Activated T-cell treated with anti-CD3 and anti-CD28 coated beads, Interleukin-2, amount 50 U/mL, for 48 hours (primary cell): Measurements from ENCODE around the gene PRSS33.
A peak's percentile ranks its signal among the peaks of the same experiment; 100 is the strongest.

ENCODE experiments used
- DNase-seq, 2 experiments: peaks; one replicate each; pipeline ENCODE4 v3.0.0-alpha.2; 2020

The PRSS33 gene

GRCh38 chr16:2776500-2777139 lies 10.7 kb downstream of the PRSS33 start:
- peak in 1 of 2 experiments; percentile 66 for DNase-seq

DNA sequence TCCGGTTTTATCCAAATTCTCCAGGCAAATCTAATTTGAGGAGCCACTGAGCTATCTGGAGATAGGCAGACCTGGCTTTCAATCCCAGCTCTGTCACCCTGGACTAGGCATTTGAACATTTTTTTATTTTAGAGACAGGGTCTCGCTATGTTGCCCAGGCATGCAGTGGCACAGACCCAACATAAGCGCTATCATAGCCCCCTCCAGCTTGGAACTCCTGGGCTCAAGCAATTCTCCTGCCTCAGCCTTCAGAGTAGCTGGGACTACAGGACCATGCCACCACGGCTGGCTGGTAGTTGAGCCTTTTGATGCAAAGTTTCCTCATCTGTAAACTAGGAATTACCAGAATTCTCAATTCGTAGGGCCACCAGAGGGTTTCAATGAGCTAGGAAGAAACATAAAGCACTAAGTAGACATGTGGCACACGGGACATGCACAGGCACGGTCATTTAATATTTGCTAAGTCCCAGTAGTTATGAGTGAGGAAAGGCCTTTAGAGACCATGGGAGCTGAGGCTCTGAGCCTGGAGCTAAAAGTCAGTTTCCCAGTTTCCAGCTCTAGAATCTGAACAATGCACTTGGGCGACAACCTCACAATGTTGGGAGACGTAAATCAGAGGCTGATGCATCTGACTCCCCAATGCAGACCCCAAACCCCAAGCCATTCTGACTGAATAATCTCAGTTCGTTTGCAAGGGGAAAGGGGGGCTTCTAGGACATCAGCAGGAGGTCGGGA lies 11.4 kb downstream of the PRSS33 start:
- DNase-seq = no peak

GRCh38 chr16:2775131-2775716 lies 12.1 kb downstream of the PRSS33 start:
- DNase-seq = no peak

DNA sequence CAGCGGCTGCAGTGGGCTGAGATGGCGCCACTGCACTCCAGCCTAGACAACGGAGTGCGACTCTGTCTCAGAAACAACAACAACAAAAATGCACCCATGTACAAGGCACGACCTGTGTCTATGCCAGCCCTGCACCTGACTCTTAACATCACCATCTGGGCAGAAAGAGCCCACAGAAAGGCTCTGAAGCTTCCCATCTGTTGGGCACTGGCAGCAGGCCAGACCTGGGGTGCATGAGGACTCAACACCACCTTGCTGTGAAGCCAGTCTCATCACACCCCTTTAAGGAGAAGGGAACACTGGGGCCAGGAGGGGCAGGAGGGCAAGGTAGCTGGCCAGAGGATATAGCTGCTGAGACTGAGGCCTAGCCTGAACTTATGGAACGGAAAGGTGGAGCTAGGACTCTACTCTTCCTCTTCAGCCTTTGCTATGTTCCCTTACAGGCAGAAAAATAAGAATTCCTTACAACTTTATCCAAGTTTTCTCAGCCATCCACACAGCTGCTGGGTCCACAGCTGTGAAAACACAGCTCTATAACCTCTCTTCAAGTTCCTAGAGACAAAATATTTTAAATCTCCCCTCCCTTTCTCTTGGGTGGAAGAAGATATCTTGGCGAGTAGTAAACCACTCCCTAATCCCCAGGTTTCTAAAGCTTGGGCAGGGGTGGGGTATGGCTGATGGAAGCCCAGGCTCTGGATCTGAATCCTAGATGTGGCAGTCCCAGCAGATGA lies 13.0 kb downstream of the PRSS33 start:
- no peak for DNase-seq

DNA sequence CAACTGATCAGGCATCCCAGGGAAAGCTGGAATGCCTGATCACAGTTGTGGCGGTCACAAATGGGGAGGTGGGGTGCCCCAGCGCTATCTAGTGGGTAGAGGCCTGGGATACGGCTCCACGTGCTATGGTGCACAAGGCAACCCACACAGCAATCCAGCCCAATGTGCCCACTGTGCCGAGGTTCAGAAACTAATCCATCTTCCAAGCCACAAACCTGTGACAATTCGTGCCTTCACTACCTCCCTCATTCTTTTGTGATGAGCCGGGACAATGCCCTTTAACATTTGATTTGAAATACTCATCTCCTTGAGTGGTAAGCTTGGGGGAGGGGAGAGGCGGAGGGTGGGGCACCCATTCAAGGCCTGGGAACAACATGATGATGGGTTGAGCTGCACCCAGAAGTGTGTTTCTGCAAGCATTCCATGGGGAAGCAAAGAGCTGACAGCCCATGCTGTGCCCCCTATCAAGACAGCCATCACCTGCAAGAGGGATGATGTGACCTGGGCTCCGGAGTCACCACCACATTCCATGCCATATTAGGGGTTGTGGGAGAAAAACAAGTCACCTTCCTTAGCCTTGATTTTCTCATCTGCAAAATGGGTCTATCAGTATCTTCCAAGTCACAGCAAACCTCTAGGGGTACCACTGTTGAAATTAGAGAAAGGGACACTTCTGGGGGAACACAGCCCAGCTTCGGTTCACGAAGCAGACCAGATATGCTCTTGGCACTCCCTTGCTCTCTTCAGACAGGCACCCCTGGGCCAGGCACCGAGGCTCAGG lies 14.0 kb downstream of the PRSS33 start:
- DNase-seq = no peak

- no peak for DNase-seq
Measured at GRCh38 chr16:2771496-2772402, 15.6 kb downstream of the PRSS33 start.

DNA sequence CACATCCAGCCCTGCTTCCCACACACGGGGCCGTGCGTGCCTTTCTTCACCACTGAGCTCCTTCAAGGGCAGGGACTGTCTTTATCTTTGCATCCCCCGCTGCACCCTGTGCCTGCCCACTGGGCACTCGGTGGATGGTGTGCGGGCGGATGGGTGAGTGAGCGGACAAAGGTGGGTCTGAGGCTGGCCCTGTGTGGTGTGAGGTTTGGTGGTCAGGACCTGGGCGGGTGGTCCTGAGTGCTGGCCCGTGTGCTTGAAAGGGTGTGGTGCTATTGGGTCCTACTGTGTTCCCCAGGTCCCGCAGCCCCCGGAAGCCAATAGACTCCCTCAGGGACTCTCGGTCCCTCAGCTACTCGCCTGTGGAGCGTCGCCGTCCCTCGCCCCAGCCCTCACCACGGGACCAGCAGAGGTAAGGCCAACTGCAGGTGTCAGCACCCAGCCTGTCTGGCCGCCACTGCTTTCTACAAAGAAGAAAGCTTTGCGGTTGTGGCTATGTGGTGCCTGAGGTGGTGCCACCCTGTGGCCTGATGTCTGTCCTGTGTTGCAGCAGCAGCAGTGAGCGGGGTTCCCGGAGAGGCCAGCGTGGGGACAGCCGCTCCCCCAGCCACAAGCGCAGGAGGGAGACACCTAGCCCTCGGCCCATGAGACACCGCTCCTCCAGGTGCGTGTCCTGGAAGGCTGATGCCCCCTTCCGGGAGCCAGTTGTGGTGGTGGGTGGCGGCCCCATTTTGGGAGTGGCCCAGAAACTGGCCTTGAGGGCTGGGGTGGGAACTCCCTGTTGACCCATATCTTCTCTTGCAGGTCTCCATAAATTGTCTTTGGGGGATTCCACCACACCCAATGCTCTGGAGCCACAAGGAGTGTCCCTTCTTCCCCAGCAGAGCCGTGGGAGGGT lies 17.1 kb downstream of the PRSS33 start:
- no peak for DNase-seq

GRCh38 chr16:2769675-2770056 lies 17.7 kb downstream of the PRSS33 start:
- DNase-seq = no peak

DNA sequence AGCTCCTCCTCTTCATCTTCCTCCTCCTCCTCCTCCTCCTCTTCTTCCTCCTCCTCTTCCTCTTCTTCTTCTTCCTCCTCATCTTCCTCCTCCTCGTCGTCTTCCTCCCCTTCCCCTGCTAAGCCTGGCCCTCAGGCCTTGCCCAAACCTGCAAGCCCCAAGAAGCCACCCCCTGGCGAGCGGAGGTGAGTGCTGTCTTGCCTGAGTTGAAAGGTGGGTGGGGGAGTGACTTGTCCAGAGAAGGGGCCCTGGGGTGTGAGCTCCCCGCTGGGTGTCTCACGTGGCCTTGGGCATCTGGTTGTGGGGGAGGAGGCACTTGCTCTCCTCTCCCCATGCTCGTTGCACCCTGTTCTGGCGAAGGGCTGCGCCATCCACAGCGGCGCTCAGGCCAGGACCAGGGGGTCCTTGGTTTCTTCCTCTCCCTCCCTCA lies 18.2 kb downstream of the PRSS33 start:
- DNase-seq = no peak

GRCh38 chr16:2768403-2769089 lies 18.8 kb downstream of the PRSS33 start:
- DNase-seq = no peak

DNA sequence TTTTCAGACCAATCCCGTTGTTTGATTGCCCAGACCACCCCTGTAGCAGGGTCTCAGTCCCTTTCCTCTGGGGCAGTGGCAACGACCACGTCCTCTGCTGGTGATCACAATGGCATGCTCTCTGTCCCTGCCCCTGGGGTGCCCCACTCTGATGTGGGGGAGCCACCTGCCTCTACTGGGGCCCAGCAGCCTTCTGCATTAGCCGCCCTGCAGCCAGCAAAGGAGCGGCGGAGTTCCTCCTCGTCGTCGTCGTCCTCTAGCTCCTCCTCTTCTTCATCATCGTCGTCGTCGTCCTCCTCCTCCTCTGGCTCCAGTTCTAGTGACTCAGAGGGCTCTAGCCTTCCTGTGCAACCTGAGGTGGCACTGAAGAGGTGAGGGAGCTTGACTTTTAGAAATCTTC lies 19.5 kb downstream of the PRSS33 start:
- DNase-seq = no peak

- DNase-seq = no peak
Measured at GRCh38 chr16:2767140-2767731, 20.1 kb downstream of the PRSS33 start.

DNA sequence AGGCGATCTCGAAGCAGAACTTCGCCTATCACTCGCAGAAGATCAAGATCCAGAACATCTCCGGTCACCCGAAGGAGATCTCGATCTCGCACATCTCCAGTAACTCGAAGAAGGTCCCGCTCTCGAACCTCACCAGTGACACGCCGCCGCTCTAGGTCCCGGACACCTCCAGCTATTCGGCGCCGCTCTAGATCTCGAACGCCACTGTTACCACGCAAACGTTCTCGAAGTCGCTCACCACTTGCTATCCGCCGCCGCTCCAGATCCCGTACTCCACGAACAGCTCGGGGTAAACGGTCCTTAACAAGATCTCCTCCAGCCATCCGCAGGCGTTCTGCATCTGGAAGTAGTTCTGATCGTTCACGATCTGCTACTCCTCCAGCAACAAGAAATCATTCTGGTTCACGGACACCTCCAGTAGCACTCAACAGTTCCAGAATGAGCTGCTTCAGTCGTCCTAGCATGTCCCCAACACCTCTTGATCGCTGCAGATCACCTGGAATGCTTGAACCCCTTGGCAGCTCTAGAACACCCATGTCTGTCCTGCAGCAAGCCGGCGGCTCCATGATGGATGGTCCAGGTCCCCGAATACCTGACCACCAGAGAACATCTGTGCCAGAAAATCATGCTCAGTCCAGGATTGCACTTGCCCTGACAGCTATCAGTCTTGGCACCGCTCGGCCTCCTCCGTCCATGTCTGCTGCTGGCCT lies 20.8 kb downstream of the PRSS33 start:
- no peak for DNase-seq

- no peak for DNase-seq
Measured at GRCh38 chr16:2765462-2766404, 21.6 kb downstream of the PRSS33 start.

DNA sequence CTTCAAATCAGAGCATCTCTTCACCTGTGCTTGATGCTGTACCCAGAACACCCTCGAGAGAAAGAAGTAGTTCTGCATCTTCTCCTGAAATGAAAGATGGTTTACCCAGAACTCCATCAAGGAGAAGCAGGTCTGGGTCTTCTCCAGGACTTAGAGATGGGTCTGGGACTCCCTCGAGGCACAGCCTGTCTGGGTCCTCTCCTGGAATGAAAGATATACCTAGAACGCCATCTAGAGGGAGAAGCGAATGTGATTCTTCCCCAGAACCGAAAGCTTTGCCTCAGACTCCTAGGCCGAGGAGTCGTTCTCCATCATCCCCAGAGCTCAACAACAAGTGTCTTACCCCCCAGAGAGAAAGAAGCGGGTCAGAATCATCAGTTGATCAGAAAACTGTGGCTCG lies 22.6 kb downstream of the PRSS33 start:
- no peak for DNase-seq

DNA sequence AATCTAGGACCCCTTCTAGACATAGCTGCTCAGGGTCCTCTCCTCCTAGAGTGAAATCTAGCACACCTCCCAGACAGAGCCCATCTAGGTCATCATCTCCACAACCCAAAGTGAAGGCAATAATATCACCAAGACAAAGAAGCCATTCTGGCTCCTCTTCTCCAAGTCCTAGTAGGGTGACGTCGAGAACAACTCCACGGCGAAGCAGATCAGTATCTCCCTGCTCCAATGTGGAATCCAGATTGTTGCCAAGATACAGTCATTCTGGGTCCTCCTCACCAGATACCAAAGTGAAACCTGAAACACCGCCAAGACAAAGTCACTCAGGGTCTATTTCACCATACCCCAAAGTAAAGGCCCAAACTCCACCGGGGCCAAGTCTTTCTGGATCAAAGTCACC lies 24.2 kb downstream of the PRSS33 start:
- no peak for DNase-seq

DNA sequence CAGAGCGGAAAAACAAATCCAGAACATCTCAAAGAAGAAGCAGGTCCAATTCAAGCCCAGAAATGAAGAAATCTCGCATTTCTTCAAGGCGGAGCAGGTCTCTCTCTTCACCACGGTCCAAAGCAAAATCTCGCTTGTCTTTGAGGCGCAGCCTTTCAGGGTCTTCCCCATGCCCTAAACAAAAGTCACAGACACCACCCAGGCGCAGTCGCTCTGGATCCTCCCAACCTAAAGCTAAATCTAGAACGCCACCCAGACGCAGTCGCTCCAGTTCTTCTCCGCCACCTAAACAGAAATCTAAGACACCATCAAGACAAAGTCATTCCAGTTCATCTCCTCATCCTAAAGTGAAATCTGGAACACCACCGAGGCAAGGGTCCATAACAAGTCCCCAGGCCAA lies 24.6 kb downstream of the PRSS33 start:
- DNase-seq = no peak
